WTC11 (cell line): ENCODE measurements around the gene EFCAB8.

Source experiments
- ATF2 ChIP-seq: sonication (generic); formaldehyde crosslinking; IDR thresholded peaks from 2 replicates; pipeline ENCODE4 v1.8.1; 2022; ENCODE audit warnings: low read depth, missing genetic modification reagents, borderline replicate concordance
- CREB1 ChIP-seq: sonication (generic); formaldehyde crosslinking; IDR thresholded peaks from 2 replicates; pipeline ENCODE4 v1.8.0; 2023; ENCODE audit warnings: mild to moderate bottlenecking, missing genetic modification reagents
- CTCF ChIP-seq: fragments of 200-600 bp; IDR thresholded peaks from 2 replicates; pipeline ENCODE4 v1.8.0; 2022; ENCODE audit warnings: antibody characterized with exemption
- FOXJ3 ChIP-seq: sonication (generic); formaldehyde crosslinking; IDR thresholded peaks from 2 replicates; pipeline ENCODE4 v1.9.0; 2021; ENCODE audit warnings: missing genetic modification reagents, mild to moderate bottlenecking, borderline replicate concordance
- FOXP1 ChIP-seq: sonication (generic); formaldehyde crosslinking; IDR thresholded peaks from 2 replicates; pipeline ENCODE4 v1.8.0; 2022; ENCODE audit warnings: missing genetic modification reagents, mild to moderate bottlenecking, moderate library complexity, borderline replicate concordance
- IRF1 ChIP-seq: sonication (generic); formaldehyde crosslinking; IDR thresholded peaks from 2 replicates; pipeline ENCODE4 v1.8.0; 2023; ENCODE audit warnings: missing genetic modification reagents
- NR3C1 ChIP-seq: sonication (generic); formaldehyde crosslinking; conservative IDR thresholded peaks from 2 replicates; pipeline ENCODE4 v1.8.1; 2023; ENCODE audit warnings: low read depth, mild to moderate bottlenecking, missing genetic modification reagents
- ZNF138 ChIP-seq: sonication (generic); formaldehyde crosslinking; conservative IDR thresholded peaks from 2 replicates; pipeline ENCODE4 v1.8.1; 2022; ENCODE audit warnings: mild to moderate bottlenecking, moderate library complexity, missing genetic modification reagents
- ZNF263 ChIP-seq: sonication (generic); formaldehyde crosslinking; IDR thresholded peaks from 2 replicates; pipeline ENCODE4 v1.8.1; 2022; ENCODE audit warnings: low read depth, mild to moderate bottlenecking, moderate library complexity, missing genetic modification reagents
- ZNF425 ChIP-seq: fragments of 250-450 bp; sonication (Bioruptor Pico); conservative IDR thresholded peaks from 2 replicates; pipeline ENCODE4 v1.9.0; 2021; ENCODE audit warnings: mild to moderate bottlenecking
- TF ChIP-seq, protein P1 (sequence below): sonication (generic); formaldehyde crosslinking; IDR thresholded peaks from 2 replicates; pipeline ENCODE4 v1.8.1; 2023; ENCODE audit warnings: mild to moderate bottlenecking, missing genetic modification reagents, borderline replicate concordance

GRCh38 chr20:32918751-32919150, 60.0 kb downstream of the EFCAB8 start:
- no peak for TF ChIP-seq CTCF
- TF ChIP-seq ZNF138 (CRISPR knock-in tag), result no peak
- no peak for TF ChIP-seq FOXJ3 (CRISPR knock-in tag)
- TF ChIP-seq NR3C1, result no peak
- TF ChIP-seq ATF2 (CRISPR knock-in tag), result no peak
- TF ChIP-seq IRF1, result no peak
- no peak for TF ChIP-seq FOXP1 (CRISPR knock-in tag)
- no peak for TF ChIP-seq CREB1
- TF ChIP-seq, protein P1, sequence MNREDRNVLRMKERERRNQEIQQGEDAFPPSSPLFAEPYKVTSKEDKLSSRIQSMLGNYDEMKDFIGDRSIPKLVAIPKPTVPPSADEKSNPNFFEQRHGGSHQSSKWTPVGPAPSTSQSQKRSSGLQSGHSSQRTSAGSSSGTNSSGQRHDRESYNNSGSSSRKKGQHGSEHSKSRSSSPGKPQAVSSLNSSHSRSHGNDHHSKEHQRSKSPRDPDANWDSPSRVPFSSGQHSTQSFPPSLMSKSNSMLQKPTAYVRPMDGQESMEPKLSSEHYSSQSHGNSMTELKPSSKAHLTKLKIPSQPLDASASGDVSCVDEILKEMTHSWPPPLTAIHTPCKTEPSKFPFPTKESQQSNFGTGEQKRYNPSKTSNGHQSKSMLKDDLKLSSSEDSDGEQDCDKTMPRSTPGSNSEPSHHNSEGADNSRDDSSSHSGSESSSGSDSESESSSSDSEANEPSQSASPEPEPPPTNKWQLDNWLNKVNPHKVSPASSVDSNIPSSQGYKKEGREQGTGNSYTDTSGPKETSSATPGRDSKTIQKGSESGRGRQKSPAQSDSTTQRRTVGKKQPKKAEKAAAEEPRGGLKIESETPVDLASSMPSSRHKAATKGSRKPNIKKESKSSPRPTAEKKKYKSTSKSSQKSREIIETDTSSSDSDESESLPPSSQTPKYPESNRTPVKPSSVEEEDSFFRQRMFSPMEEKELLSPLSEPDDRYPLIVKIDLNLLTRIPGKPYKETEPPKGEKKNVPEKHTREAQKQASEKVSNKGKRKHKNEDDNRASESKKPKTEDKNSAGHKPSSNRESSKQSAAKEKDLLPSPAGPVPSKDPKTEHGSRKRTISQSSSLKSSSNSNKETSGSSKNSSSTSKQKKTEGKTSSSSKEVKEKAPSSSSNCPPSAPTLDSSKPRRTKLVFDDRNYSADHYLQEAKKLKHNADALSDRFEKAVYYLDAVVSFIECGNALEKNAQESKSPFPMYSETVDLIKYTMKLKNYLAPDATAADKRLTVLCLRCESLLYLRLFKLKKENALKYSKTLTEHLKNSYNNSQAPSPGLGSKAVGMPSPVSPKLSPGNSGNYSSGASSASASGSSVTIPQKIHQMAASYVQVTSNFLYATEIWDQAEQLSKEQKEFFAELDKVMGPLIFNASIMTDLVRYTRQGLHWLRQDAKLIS, result no peak
- no peak for TF ChIP-seq ZNF263 (CRISPR knock-in tag)
- no peak for TF ChIP-seq ZNF425
